ENCODE results near the gene CCDC57. TPM values are rescaled to one million over a fixed set of nuclear protein-coding genes. Genes with fewer than 3 reads are reported as not detected.

The CCDC57 gene
- total RNA-seq, 1 donor from 2014 or later: 10.8 TPM

DNA sequence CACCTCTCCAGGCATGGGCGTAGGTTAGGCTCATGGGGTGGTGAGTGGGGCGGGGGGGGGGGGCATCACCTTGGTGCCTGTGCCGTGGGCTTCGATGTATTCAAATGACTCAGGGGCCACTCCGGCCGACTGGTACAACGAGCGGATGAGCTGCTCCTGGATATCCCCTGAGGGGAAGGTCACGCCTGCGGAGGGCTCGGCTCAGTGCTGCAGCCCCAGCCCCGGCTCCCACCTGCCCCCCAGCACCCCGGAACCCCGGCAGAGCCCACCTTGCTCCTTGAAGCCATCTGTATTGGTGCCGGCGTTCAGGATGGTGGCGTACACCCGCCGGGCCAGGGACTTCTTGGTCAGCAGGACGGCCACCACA is 120.0 kb downstream of the CCDC57 start:
- TF ChIP-seq, protein P1, sequence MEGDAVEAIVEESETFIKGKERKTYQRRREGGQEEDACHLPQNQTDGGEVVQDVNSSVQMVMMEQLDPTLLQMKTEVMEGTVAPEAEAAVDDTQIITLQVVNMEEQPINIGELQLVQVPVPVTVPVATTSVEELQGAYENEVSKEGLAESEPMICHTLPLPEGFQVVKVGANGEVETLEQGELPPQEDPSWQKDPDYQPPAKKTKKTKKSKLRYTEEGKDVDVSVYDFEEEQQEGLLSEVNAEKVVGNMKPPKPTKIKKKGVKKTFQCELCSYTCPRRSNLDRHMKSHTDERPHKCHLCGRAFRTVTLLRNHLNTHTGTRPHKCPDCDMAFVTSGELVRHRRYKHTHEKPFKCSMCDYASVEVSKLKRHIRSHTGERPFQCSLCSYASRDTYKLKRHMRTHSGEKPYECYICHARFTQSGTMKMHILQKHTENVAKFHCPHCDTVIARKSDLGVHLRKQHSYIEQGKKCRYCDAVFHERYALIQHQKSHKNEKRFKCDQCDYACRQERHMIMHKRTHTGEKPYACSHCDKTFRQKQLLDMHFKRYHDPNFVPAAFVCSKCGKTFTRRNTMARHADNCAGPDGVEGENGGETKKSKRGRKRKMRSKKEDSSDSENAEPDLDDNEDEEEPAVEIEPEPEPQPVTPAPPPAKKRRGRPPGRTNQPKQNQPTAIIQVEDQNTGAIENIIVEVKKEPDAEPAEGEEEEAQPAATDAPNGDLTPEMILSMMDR (IDR thresholded peaks at IDR 0.05; ENCODE audit: insufficient read depth, low read length, severe bottlenecking): no peak
- DNase-seq (ENCODE audit: low read depth) (no peak), FAIRE-seq (no peak)
- no peak overlapping the region for H3K4me3 ChIP-seq (ENCODE audit: low read depth, low read length)
- H3K36me3 ChIP-seq (ENCODE audit: control insufficient read depth, insufficient read depth, low read length): peaks cover 76% of the 10 kb centered on the region
- H3K27me3 ChIP-seq (ENCODE audit: control insufficient read depth, insufficient read depth, low read length): no peaks in the 10 kb centered on the region

DNA sequence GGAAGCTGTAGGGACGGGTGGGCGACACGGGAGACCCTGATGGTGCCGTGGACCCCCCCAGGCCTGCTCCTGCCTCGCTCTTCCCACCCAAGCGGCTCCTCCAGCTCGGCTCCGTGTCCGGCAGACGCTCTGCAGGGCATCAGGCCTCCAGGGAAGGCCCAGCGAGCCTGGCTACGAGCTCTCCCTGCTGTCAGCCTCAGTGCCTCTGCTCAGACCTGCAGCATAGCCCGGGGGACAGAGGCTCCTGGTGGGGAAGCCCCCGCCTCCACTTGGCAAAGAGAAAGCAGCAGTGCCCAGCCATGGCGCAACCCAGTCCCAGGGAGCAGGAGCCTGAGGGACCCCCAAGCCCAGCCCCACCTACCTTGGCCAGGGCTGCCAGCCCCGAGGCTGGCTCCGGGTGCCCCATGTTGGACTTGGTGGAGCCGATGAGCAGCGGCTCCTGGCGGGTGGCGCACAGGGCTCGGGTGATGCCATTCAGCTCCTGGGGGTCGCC is 120.5 kb downstream of the CCDC57 start:
- TF ChIP-seq, protein P1 (IDR thresholded peaks at IDR 0.05; ENCODE audit: insufficient read depth, low read length, severe bottlenecking): no peak
- Histone ChIP-seq H3K4me3 (ENCODE audit: low read depth, low read length) (no peak overlapping the region), H3K27me3 (ENCODE audit: control insufficient read depth, insufficient read depth, low read length) (no peaks in the 10 kb centered on the region), H3K36me3 (ENCODE audit: control insufficient read depth, insufficient read depth, low read length) (peaks cover 81% of the 10 kb centered on the region)
- DNase-seq (ENCODE audit: low read depth): no peak
- no peak for FAIRE-seq

DNA sequence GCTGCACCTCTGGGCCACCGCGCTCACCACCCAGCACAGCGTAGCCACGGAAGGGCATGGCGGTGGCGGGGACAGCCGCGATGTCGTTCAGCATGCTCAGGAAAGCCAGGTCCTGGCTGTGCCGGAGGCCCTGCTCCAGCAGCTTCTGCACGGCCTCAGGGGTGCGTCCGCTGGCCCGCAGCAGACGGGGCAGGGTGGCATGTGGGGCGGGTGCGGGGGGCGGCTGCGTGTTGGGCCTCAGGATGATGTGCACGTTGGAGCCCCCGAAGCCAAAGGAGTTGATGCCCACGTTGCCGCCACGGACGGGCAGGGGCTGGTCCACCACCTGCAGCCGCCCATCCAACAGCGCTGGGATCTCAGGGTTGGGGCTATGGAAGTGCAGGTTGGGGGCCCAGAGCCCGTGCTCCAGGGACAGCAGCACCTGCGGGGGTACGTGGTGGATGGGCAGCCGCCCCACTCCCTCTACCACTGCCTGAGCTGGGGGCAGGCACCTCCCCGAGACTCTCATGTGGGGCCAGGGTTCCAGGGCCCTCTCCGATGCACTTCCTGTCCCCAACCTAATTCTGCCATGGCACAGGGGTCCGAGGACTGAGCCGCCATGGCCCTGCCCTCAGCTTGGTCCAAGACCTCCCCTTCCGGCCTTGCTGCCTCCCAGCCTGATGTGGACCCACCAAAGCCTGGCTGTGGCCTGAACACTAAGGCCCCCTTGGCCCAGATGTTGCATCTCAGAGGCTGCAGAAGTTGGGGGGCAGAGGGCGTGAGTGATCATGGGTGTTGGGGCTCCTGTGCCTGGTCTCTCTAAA is 121.2 kb downstream of the CCDC57 start:
- no peaks in the 10 kb centered on the region for H3K27me3 ChIP-seq (ENCODE audit: control insufficient read depth, insufficient read depth, low read length)
- TF ChIP-seq, protein P1 (IDR thresholded peaks at IDR 0.05; ENCODE audit: insufficient read depth, low read length, severe bottlenecking): no peak
- DNase-seq (ENCODE audit: low read depth) (no peak), FAIRE-seq (no peak)
- peaks cover 84% of the 10 kb centered on the region for H3K36me3 ChIP-seq (ENCODE audit: control insufficient read depth, insufficient read depth, low read length)
- no peak overlapping the region for H3K4me3 ChIP-seq (ENCODE audit: low read depth, low read length)

DNA sequence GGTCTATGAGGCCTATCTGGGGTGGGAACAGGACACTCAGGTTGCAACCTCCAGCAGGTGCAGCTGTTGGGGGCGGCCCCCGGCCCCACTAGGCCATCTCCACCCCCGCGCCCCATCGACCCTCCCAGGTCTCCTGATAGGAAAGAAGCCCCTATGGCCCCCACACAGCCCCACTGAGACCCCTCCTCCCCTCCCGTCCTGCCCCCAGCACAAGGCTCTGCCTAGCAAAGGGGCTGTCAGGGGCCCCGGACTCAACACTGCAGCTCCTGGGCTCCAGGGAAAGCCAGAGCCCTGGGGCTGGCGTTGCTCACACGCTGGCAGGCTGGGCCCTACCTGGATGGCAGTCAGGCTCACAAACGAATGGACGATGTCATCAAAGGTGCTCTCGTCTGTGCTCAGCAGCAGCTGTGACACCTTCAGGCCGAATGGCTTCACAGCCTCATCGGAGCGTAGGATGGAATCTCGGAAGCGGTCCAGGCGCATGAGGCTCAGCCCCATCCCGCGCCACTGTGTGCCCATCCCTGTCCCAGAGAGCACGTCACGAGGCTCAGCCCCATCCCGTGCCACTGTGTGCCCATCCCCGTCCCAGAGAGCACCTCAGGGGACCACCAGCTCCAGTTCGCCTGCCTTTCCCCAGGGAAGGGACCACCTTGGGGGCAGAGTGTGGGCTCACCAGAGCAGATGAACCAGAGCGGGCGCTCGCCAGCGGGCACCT is 121.9 kb downstream of the CCDC57 start:
- TF ChIP-seq, protein P1 (IDR thresholded peaks at IDR 0.05; ENCODE audit: insufficient read depth, low read length, severe bottlenecking): no peak
- no peak overlapping the region for H3K4me3 ChIP-seq (ENCODE audit: low read depth, low read length)
- peaks cover 85% of the 10 kb centered on the region for H3K36me3 ChIP-seq (ENCODE audit: control insufficient read depth, insufficient read depth, low read length)
- FAIRE-seq: no peak
- DNase-seq (ENCODE audit: low read depth): no peak
- H3K27me3 ChIP-seq (ENCODE audit: control insufficient read depth, insufficient read depth, low read length): no peaks in the 10 kb centered on the region

DNA sequence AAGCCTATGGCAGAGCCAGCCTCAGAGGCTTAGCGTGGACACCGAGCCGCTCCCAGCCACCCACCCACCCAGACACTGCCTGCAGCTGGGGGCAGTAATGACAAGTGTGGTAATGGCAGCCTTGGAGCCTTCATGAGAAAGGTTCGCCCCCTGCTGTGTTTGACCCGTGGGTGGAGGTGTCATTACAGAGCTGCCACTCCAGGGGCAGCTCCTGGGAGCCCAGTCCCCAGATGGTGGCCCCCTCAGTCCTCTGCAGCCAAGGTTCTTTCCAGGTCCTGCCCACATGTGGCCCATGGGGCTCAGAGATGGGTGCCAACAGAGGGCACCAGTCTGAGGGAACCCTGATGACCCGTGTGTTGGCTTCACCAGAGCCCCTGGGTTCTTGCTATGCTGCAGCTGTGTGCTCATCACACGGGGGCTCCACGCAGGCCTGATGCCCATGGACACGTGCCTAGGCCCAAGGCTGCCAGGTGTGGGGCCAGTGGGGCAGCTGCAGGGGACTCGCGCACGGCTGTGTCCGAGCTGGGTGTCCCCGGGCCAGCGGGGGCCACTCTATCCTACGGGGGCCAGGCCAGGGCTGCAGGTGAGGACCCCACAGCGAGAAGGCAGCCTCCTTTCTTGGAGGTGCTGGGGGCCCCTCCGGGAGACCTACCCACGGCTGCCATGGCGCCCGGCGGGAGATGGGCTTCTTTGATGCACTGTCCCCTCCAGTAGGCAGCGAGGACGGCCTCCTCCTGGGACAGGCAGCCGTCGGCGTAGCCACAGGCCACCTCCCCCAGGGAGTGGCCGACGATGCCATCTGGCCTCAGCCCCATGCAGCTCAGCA is 122.7 kb downstream of the CCDC57 start:
- peaks cover 83% of the 10 kb centered on the region for H3K36me3 ChIP-seq (ENCODE audit: control insufficient read depth, insufficient read depth, low read length)
- TF ChIP-seq, protein P1 (IDR thresholded peaks at IDR 0.05; ENCODE audit: insufficient read depth, low read length, severe bottlenecking): no peak

More for the DNA sequence above, 122.7 kb downstream of the CCDC57 start:
- DNase-seq (ENCODE audit: low read depth): no peak
- FAIRE-seq: no peak
- H3K4me3 ChIP-seq (ENCODE audit: low read depth, low read length): no peak overlapping the region
- no peaks in the 10 kb centered on the region for H3K27me3 ChIP-seq (ENCODE audit: control insufficient read depth, insufficient read depth, low read length)

Measured in bronchial epithelial cell (primary cell).